HCT116 (cell line): ENCODE results near the gene ST3GAL2. TPM values are rescaled to one million over a fixed set of nuclear protein-coding genes. Genes with fewer than 3 reads are reported as not detected.

Experiments used
- ATAC-seq: fragments of 200-7000 bp; cut with Tn5 transposase; 2 replicates; pipeline ENCODE4 v1.9.1; 2020; ENCODE audit warnings: mild to moderate bottlenecking, moderate library complexity
- BruUV-seq: library from RNA; stranded (reverse); fragments of 400-500 nt; replicated peaks from 2 replicates; lab custom pipeline; 2021; lab: Mats Ljungman, UMichigan
- CTCF ChIA-PET: fragments of 300-600 bp; sonication (Branson Sonifier 250); formaldehyde crosslinking; loops from one replicate; lab custom pipeline; 2021; ENCODE audit warnings: antibody characterized with exemption; lab: Charles Lee
- POLR2A ChIA-PET: fragments of 300-600, 350-600 bp; sonication (Branson Sonifier 250); formaldehyde crosslinking; loops from one replicate; lab custom pipeline; 2021; ENCODE audit warnings: antibody characterized with exemption; lab: Charles Lee
- RAD21 ChIA-PET, 2 experiments: fragments of 300-600 bp; sonication (Branson Sonifier 250); formaldehyde crosslinking; loops; one replicate each; lab custom pipeline; 2023; ENCODE audit warnings: low total read pairs in 2 of 2; ENCODE audit not compliant: uncharacterized antibody in 2 of 2, unreplicated experiment in 2 of 2, low non-redundant PET in 1 of 2; lab: Charles Lee
- DNase-seq: peaks from one replicate; pipeline ENCODE4 v3.0.0-alpha.2; 2010; ENCODE audit warnings: low read depth, low spot score
- H2AFZ ChIP-seq: fragments of 200-600 bp; shearing (Covaris generic), sonication (generic); 2 replicates; pipeline ENCODE4 v1.6.1; 2017; ENCODE audit warnings: low read depth, mixed run types, mixed read lengths, antibody characterized with exemption, low read length; ENCODE audit not compliant: poor library complexity, severe bottlenecking
- H3K27ac ChIP-seq: 2 replicates; pipeline ENCODE4 v1.5.1; 2012; ENCODE audit warnings: low read depth, low read length
- H3K27me3 ChIP-seq: fragments of 200-600 bp; sonication (generic); 2 replicates; pipeline ENCODE4 v1.6.1; 2016; ENCODE audit warnings: mixed run types, low read length, mixed read lengths; ENCODE audit not compliant: insufficient read depth
- H3K36me3 ChIP-seq, 2 experiments: fragments of 200-500 bp in 1 of 2; fragments of 200-600 bp in 1 of 2; sonication (Bioruptor generic) in 1 of 2; sonication (generic) in 1 of 2; 2 replicates each; pipeline versions ENCODE4 v1.5.1 to v1.6.1; 2014 to 2016; ENCODE audit warnings: low read length in 2 of 2, inconsistent platforms in 1 of 2, mixed read lengths in 1 of 2, mixed run types in 1 of 2; ENCODE audit not compliant: insufficient read depth in 2 of 2, control insufficient read depth in 1 of 2
- H3K4me1 ChIP-seq, 2 experiments: fragments of 200-600 bp in 1 of 2; sonication (generic) in 1 of 2; 2 replicates each; pipeline versions ENCODE4 v1.5.1 to v1.6.1; 2012 to 2017; ENCODE audit warnings: low read length in 2 of 2, inconsistent platforms in 1 of 2, mild to moderate bottlenecking in 1 of 2, mixed read lengths in 1 of 2, mixed run types in 1 of 2, moderate library complexity in 1 of 2; ENCODE audit not compliant: insufficient read depth in 2 of 2, control insufficient read depth in 1 of 2
- H3K4me2 ChIP-seq: fragments of 200-600 bp; sonication (generic); 2 replicates; pipeline ENCODE4 v1.6.1; 2017; ENCODE audit warnings: mixed run types, low read length, mixed read lengths
- H3K4me3 ChIP-seq, 2 experiments: fragments of 200-600 bp in 1 of 2; sonication (generic) in 1 of 2; replicated peaks in 1 of 2; 2 replicates each; pipeline ENCODE4 v1.5.1; 2011 to 2016; ENCODE audit warnings: low read length in 2 of 2, control low read depth in 1 of 2, low read depth in 1 of 2, mild to moderate bottlenecking in 1 of 2, mixed read lengths in 1 of 2, mixed run types in 1 of 2
- H3K79me2 ChIP-seq: fragments of 200-600 bp; sonication (generic); 2 replicates; pipeline ENCODE4 v1.6.1; 2017; ENCODE audit warnings: mild to moderate bottlenecking, mixed run types, low read length, moderate library complexity, mixed read lengths; ENCODE audit not compliant: insufficient read depth
- H3K9ac ChIP-seq: fragments of 200-600 bp; sonication (generic); 2 replicates; pipeline ENCODE4 v1.6.1; 2016; ENCODE audit warnings: low read length, mixed read lengths
- H3K9me2 ChIP-seq: fragments of 200-600 bp; sonication (generic), shearing (Covaris generic); 2 replicates; pipeline ENCODE4 v1.6.1; 2017; ENCODE audit warnings: mixed run types, mild to moderate bottlenecking, moderate library complexity; ENCODE audit not compliant: insufficient read depth
- H3K9me3 ChIP-seq, 2 experiments: fragments of 200-500 bp in 1 of 2; fragments of 200-600 bp in 1 of 2; sonication (Bioruptor generic) in 1 of 2; sonication (generic) in 1 of 2; 2 replicates each; pipeline ENCODE4 v1.6.1; 2014 to 2017; ENCODE audit warnings: low read length in 2 of 2, mixed read lengths in 2 of 2, inconsistent platforms in 1 of 2, low read depth in 1 of 2, mild to moderate bottlenecking in 1 of 2, mixed run types in 1 of 2, moderate library complexity in 1 of 2; ENCODE audit not compliant: control insufficient read depth in 1 of 2, insufficient read depth in 1 of 2
- H4K20me1 ChIP-seq: fragments of 200-600 bp; sonication (generic), shearing (Covaris generic); 2 replicates; pipeline ENCODE4 v1.6.1; 2017; ENCODE audit warnings: mixed run types, mild to moderate bottlenecking, moderate library complexity; ENCODE audit not compliant: insufficient read depth
- ATF3 ChIP-seq: IDR thresholded peaks from 2 replicates; pipeline ENCODE4 v1.6.1; 2012
- CEBPB ChIP-seq: IDR thresholded peaks from 2 replicates; pipeline ENCODE4 v1.6.1; 2012; ENCODE audit warnings: low read depth
- EGR1 ChIP-seq: IDR thresholded peaks from 2 replicates; pipeline ENCODE4 v1.6.1; 2012; ENCODE audit warnings: low read depth
- FOSL1 ChIP-seq: IDR thresholded peaks from 2 replicates; pipeline ENCODE4 v1.6.1; 2012; ENCODE audit warnings: low read depth
- JUND ChIP-seq: IDR thresholded peaks from 2 replicates; pipeline ENCODE4 v1.6.1; 2012
- MAX ChIP-seq: IDR thresholded peaks from 2 replicates; pipeline ENCODE4 v1.6.1; 2012
- POLR2A ChIP-seq: IDR thresholded peaks from 2 replicates; pipeline ENCODE4 v1.7.0; 2011; ENCODE audit warnings: borderline replicate concordance; ENCODE audit not compliant: insufficient read depth, insufficient read length; ENCODE audit errors: extremely low read depth
- ZNF274 ChIP-seq: fragments of 200-500 bp; sonication (Bioruptor generic); IDR thresholded peaks from 2 replicates; pipeline ENCODE4 v1.6.1; 2014; ENCODE audit warnings: mild to moderate bottlenecking, low read depth, low read length, inconsistent platforms
- intact Hi-C: fragments of 100-400 bp; cut with micrococcal nuclease; formaldehyde crosslinking; loops from 2 replicates; pipeline ENCODE4 v1.10.0; 2022
- total RNA-seq: library from RNA; stranded (reverse); gene quantifications from one replicate; pipeline ENCODE4 v1.2.1, GENCODE V29; 2021; ENCODE audit not compliant: unreplicated experiment

ST3GAL2 gene
- total RNA-seq, 1 experiment from 2014 or later: 9.5 TPM

- Histone ChIP-seq H3K79me2 (peaks cover 6% of the 10 kb centered on the region), H3K27me3 (no peaks in the 10 kb centered on the region), H3K4me2 (peak overlapping the region; percentile 52), H3K4me3 (no peak overlapping the region), H2AFZ (no peak overlapping the region)
- ATAC-seq: no peak
- DNase-seq: no peak
- CTCF ChIA-PET: no interaction called here
- no TSS peak for BruUV-seq
- TF ChIP-seq FOSL1 (no peak), MAX (no peak), POLR2A (no peak), EGR1 (0 out of 2 replicates have a peak, but pooled peaks have one; percentile 38), ATF3 (no peak), JUND (no peak), ZNF274 (no peak), CEBPB (no peak)
- TF ChIP-seq, all 23 proteins: peak for 1
- Histone ChIP-seq H3K9ac (peak overlapping the region; percentile 32), H3K27ac (peak overlapping the region; percentile 49; the same call in 1 of the 2 replicates), H3K4me1 (peaks cover 40 to 64% of the 10 kb centered on the region in 2 experiments), H3K36me3 (no peaks in the 10 kb centered on the region), H3K9me2 (no peaks in the 10 kb centered on the region), H4K20me1 (no peaks in the 10 kb centered on the region), H3K9me3 (no peaks in the 10 kb centered on the region)
- intact Hi-C loops: no loop called here
- RAD21 ChIA-PET: interaction anchor here in 1 of 2 experiments (0.6 kb wide), 1 partner anchor 21 kb away, joined by 6 read pairs; no protein-coding TSS in a partner anchor
- POLR2A ChIA-PET: no interaction called here
Measured at GRCh38 chr16:70430667-70431536, 8.0 kb downstream of the ST3GAL2 start.
